Stimulated activated CD8-positive, alpha-beta memory T cell treated with anti-CD3 and anti-CD28 coated beads, Interleukin-7, amount 100 ng/mL, for 1 hour (primary cell): ENCODE measurements around the gene HS6ST1.

Experiments used
- DNase-seq, 2 donors: peaks; one replicate each; pipeline ENCODE4 v3.0.0-alpha.2; 2020; ENCODE audit warnings: low read depth in 2 of 2

The HS6ST1 gene

DNA sequence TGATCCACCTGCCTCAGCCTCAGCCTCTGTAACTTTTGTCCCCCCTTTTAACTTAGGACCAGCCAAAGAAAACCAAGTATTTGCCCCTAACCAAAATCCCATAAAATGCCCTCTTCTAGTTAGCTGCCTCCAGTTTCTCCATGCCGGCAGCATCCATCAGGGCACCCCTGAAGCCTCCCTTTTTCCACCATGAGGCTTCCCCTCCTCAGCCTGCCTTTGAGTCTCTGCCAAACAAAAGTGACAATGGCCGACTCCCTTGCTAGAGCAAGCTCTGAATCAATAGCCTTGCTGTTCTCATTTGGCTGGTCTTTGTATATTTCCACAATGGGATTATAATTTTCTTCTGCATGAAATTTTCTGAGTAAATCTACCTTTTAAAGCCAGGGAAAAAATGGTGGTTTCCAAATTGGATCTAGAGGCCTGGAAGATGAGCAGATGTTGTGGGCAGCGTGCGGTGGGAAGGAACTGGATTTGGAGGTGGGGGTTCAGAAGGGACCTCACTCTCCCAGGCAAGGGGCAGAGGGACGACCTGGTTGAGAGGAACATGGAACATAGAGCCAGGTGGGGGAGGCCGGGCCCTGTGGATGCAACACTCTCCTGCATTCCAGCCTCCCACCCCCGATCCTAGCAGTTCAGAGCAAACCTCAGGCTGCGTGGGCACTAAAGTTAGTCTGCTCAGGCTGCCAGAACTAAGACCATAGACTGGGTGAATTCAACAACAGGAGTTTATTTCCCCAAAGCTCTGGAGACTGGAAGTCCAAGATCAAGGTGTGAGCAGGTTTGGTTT is 80.6 kb downstream of the HS6ST1 start:
- DNase-seq = no peak

DNA sequence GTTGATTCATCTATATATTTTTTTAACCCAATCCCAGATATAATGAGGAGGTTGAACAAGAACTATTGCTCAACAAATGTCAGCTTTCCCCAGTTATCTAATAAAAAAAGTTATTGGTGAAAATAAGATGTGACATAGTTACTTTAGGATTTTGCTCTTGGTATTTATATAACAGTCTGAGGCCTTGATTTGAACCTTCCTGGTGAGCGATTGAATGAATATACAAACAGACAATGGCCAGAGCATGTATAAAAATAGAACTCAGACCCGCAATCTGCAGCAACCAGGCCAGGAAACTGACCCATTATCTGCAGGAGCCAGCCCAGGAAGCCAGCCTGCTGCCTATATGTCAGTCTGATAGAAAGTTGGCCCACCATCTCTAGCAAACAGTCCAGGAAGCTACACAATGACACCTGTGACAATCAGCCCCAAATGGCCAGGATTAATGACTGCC is 81.6 kb downstream of the HS6ST1 start:
- DNase-seq = no peak

DNA sequence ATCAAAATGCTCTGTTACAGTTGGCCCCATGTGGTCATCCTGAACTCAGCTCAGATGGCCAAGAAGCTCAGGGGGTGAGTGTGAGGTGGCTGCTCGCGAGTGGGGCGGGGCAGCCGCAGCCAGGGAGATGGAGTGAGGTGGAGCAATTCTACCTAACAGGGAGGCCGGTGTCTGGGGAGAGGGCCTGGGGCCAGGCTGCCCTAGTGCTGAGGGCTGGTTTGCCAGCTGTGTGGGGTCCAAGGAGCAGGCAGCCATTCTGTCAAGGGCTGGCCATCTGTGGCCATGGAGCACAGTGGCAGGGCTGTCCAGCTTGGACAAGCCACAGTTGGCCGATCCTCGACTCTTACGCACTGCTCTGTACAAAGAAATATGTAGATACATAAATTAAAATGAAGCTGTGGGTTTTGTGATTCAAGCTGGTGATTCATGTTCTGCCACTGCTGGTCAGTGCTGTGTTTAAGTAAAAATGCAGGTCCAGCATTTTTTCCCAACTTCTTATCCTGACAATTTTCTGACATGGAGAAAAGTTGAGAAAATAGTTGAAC is 82.1 kb downstream of the HS6ST1 start:
- no peak for DNase-seq

DNA sequence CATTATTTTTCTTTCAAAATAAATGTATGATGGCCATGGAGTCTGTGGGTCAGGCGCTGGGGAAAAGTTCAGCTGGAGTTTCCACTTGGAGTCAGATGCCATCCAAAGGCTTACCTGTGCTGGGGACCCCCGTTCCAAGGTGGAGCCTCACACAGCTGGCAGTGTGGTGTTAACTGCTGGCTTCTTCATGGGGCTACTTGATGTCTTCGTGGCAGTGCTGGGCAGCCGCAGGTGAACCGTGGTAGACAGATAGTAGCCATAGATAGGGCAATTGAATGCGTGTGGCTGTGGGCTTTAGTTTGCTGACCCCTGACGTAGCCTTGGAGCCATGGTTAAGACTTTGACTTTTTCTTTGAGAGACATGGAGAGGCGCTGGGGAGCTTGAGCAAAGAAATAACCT is 83.1 kb downstream of the HS6ST1 start:
- no peak for DNase-seq

DNA sequence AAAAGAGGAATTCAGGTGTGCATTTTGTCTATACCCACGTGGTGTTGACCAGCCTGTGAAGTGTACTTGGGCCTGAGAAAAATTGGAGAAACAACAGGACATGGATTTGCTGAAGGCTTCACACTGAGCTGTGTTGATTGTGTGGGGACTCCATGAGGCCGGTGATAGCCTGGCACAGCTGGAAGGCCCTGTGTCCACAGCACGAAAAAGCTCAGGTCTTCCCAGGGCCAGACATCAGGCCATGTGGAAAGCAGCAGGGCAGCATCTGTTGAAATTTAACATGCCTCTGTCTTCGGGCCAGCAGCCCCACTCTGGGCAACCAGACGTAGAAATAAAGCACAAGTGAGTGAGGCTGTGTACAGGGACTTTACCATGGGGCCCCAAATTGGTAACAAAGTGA is 84.1 kb downstream of the HS6ST1 start:
- no peak for DNase-seq

DNA sequence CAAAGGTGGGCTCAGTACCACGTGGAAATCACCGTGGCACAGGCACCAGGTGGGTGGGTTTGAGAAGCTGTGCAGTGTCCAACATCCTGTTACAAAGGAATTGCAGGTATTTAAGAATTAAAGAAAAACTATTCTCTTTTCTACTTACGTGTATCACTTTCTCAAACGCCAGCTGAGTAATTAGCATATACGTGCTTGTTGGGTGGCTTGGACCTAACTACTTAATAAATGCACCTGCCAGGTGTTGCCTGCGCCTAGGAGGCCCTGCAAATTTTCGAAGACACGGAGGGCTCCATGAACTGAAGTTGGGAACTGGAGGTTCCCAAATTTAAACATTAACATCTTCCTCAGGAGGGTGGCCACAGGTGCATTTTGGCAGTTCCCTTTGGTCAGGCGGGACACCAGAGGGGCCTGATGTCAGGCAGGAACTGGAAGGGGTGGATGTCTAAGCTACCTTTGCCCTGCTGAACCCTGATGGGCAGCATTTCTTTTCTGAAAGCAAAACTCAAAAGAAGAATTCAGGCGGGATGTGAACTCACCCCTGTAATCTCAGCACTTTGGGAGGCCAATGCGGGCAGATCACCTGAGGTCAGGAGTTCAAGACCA is 84.8 kb downstream of the HS6ST1 start:
- DNase-seq = no peak

DNA sequence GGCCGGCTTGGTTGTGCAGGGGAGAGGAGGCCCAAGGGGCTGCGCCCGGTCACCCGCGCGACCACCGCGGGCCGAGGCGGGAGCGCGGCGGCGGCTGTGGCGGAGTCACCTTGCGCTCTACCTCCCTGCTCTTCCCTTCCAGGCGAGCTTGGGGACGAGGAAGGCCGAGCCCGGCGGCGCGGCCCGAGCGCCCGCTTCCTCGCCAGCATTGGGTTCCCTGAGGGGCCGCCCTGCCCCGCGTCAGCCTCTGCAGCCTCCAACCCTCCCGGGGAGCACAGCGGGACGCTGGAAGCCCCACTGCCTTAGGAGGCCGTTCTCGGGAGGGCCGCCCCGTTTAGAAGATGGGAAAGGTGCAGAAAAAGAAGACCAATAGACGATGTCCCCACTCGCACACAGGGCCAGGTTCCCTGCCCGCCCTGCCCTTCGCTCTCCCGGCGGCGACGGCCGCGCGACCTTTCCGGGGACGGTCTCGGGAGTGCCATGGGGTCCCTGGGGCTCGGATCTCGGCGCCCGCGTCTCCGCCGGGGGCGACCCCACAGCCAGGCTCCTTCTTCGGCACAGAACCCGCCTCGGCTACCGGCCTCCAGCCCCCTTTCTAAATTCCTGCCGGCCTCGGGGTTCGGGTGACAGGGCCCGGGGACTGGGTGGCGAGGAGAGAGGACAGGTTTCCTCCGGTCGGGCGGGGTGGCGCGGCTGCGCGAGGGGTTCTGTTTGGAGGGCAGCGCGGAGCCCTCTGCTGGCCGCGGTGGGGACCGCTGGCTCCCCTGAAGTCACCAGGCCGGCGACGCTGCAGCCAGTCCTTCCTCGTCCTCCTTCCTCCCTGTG is 85.5 kb downstream of the HS6ST1 start:
- DNase-seq = peak; percentile 61 to 73

DNA sequence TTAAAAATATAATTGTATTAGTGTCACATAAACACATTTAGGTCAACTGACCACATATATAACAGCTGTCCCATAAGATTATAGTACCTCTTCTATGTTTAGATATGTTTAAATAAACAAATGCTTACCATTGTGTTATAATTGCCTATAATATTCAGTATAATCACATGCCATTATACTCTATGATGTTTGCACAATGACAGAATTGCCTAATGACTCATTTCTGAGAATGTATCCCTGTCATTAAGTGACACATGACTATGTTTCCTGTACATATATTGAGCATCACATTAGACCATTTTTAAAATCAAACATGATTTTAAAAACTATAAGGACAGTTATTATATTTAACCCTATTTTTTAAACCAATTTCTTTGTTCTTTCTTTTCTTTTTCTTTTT is 89.8 kb downstream of the HS6ST1 start:
- DNase-seq = no peak

DNA sequence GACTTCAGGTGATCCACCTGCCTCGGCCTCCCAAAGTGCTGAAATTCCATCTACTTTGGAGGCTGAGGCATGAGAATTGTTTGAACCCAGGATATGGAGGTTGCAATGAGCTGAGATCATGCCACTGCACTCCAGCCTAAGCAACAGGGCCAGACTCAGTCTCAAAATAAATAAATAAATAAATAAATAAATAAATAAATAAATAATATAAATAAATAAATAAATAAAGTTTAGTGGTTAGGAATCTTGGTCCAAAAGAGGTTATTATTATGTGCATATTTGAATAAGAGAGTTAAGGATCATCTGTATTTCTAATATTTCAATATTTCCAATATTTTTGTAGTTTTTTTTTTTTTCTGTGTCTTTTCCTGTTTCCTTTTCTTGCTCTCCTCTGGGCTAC is 90.8 kb downstream of the HS6ST1 start:
- no peak for DNase-seq

DNA sequence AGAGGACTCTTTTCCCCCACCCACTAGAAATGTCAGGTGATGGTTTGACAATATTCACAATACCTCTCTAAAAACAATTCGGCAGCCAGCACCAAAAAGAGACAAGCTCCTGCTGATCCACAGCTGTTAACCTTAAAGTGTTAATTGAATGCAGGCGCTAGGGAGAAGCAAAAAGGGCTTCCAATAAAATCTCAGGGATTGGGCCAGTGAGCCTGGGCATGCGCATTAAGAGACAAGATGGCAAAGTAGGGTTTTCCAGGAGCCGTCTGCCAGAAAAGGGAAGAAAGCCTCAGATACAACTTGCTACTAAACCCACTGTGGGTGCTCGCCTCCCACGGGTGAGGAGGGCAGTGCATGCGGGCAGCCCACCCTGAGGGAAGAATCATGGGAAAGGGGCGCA is 98.8 kb downstream of the HS6ST1 start:
- no peak for DNase-seq

DNA sequence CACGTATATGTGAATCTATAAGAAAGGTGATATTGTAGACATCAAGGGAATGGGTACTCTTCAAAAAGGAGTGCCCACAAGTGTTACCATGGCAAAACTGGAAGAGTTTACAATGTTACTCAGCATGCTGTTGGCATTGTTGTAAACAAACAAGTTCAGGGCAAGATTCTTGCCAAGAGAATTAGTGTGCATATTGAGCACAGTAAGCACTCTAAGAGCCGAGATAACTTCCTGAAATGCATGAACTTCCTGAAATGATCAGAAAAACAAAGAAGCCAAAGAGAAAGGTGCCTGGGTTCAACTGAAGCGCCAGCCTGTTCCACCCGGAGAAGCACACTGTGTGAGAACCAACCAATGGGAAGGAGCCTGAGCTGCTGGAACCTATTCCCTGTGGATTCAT is 101.0 kb downstream of the HS6ST1 start:
- no peak for DNase-seq

DNA sequence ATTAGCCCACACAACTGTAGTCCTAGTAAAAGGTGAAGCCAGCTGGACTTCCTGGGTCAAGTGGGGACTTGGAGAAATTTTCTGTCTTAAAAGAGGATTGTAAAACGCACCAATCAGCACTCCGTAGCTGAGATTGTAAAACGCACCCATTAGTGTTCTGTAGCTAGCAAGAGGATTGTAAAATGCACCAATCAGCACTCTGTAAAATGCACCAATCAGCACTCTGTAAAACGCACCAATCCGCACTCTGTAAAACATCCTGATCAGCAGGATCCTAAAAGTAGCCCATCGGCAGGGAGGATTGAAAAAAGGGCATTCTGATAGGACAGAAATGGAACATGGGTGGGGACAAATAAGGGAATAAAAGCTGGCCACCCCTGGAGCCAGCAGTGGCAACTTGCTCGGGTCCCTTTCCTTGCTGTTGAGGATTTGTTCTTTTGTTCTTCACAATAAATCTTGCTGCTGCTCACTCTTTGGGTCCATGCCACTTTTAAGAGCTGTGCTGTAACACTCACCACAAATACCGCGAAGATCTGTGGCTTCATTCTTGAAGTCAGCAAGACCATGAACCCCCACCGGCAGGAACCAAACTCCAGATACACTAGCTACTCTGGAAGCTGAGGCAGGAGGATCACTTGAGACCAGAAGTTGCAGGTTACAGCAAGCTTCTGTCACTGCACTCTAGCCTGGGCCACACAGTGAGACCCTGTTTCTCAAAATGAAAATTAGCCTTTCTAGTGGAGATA is 102.6 kb downstream of the HS6ST1 start:
- DNase-seq = no peak
